WTC11 (cell line): ENCODE data around the gene LBX1.

Experiments used
- CREB1 ChIP-seq: sonication (generic); formaldehyde crosslinking; IDR thresholded peaks from 2 replicates; pipeline ENCODE4 v1.8.0; 2023; ENCODE audit warnings: mild to moderate bottlenecking, missing genetic modification reagents
- ELF4 ChIP-seq: sonication (generic); formaldehyde crosslinking; IDR thresholded peaks from 2 replicates; pipeline ENCODE4 v1.8.1; 2022; ENCODE audit warnings: low read depth, mild to moderate bottlenecking, moderate library complexity, missing genetic modification reagents
- FOXP1 ChIP-seq: sonication (generic); formaldehyde crosslinking; IDR thresholded peaks from 2 replicates; pipeline ENCODE4 v1.8.0; 2022; ENCODE audit warnings: missing genetic modification reagents, mild to moderate bottlenecking, moderate library complexity, borderline replicate concordance
- GRHL2 ChIP-seq: fragments of 250-450 bp; sonication (Bioruptor Pico); IDR thresholded peaks from 2 replicates; pipeline ENCODE4 v1.8.0; 2022; ENCODE audit warnings: mild to moderate bottlenecking, moderate library complexity; ENCODE audit not compliant: insufficient replicate concordance, severe bottlenecking
- TF ChIP-seq, protein P1 (sequence below): sonication (generic); formaldehyde crosslinking; IDR thresholded peaks from 2 replicates; pipeline ENCODE4 v1.8.0; 2022; ENCODE audit warnings: missing genetic modification reagents
- TF ChIP-seq, protein P2 (sequence below): fragments of 200-600 bp; IDR thresholded peaks from 2 replicates; pipeline ENCODE4 v1.8.0; 2022; ENCODE audit warnings: antibody characterized with exemption
- TF ChIP-seq, protein P3 (sequence below): sonication (generic); formaldehyde crosslinking; IDR thresholded peaks from 2 replicates; pipeline ENCODE4 v1.8.1; 2023; ENCODE audit warnings: mild to moderate bottlenecking, missing genetic modification reagents, borderline replicate concordance
- TF ChIP-seq, protein P4 (sequence below): sonication (generic); formaldehyde crosslinking; IDR thresholded peaks from 2 replicates; pipeline ENCODE4 v1.8.1; 2023; ENCODE audit warnings: mild to moderate bottlenecking, missing genetic modification reagents, moderate library complexity
- TF ChIP-seq, protein P5 (sequence below): sonication (generic); formaldehyde crosslinking; IDR thresholded peaks from 2 replicates; pipeline ENCODE4 v1.8.0; 2022; ENCODE audit warnings: mild to moderate bottlenecking, missing genetic modification reagents
- TF ChIP-seq, protein P6 (sequence below): sonication (generic); formaldehyde crosslinking; IDR thresholded peaks from 2 replicates; pipeline ENCODE4 v1.8.1; 2022; ENCODE audit warnings: low read depth, missing genetic modification reagents, borderline replicate concordance
- TF ChIP-seq, protein P7 (sequence below): sonication (generic); formaldehyde crosslinking; IDR thresholded peaks from 2 replicates; pipeline ENCODE4 v1.8.0; 2022; ENCODE audit warnings: mild to moderate bottlenecking, missing genetic modification reagents

DNA sequence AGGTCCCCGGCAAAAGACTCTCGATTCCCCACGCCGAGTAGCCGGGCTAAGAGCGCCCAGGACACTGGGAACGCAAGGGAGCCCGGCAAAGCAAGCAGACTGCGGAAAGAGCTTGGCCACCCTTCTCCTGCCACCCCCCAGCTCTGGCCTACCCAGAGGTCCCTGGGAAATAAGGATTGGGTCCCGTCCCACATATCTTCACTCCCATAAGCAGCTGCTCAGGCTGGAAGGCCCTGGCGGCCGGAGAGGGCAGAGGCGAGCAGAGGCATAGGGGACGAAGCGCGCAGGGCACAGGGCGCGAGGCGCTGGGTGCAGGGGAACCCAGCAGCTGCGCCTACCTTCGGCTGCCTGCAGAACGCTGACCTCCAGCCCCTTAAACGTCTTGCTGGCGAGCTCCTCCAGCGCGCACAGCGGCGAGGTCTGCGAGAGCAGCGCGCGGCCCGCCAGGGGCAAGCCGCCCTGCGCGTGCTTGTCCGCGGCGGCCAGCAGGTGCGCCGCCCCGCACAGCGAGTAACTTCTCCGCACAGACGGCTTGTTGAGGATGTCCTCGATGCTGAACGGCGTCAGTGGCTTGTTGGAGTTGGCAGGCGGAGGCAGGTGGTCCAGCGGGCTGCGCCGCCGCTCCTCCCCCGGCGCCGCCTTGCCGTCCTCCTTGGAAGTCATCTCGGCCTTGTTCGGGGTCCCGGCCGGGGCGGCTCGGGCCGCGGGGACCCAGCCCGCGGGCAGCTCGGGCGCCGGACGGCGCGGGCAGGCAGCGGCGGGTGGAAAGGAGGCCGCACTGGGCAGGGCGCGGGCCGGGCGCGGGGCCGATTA is 904 bp downstream of the LBX1 start:
- TF ChIP-seq, protein P1, sequence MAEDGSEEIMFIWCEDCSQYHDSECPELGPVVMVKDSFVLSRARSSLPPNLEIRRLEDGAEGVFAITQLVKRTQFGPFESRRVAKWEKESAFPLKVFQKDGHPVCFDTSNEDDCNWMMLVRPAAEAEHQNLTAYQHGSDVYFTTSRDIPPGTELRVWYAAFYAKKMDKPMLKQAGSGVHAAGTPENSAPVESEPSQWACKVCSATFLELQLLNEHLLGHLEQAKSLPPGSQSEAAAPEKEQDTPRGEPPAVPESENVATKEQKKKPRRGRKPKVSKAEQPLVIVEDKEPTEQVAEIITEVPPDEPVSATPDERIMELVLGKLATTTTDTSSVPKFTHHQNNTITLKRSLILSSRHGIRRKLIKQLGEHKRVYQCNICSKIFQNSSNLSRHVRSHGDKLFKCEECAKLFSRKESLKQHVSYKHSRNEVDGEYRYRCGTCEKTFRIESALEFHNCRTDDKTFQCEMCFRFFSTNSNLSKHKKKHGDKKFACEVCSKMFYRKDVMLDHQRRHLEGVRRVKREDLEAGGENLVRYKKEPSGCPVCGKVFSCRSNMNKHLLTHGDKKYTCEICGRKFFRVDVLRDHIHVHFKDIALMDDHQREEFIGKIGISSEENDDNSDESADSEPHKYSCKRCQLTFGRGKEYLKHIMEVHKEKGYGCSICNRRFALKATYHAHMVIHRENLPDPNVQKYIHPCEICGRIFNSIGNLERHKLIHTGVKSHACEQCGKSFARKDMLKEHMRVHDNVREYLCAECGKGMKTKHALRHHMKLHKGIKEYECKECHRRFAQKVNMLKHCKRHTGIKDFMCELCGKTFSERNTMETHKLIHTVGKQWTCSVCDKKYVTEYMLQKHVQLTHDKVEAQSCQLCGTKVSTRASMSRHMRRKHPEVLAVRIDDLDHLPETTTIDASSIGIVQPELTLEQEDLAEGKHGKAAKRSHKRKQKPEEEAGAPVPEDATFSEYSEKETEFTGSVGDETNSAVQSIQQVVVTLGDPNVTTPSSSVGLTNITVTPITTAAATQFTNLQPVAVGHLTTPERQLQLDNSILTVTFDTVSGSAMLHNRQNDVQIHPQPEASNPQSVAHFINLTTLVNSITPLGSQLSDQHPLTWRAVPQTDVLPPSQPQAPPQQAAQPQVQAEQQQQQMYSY = no peak
- TF ChIP-seq, protein P2, sequence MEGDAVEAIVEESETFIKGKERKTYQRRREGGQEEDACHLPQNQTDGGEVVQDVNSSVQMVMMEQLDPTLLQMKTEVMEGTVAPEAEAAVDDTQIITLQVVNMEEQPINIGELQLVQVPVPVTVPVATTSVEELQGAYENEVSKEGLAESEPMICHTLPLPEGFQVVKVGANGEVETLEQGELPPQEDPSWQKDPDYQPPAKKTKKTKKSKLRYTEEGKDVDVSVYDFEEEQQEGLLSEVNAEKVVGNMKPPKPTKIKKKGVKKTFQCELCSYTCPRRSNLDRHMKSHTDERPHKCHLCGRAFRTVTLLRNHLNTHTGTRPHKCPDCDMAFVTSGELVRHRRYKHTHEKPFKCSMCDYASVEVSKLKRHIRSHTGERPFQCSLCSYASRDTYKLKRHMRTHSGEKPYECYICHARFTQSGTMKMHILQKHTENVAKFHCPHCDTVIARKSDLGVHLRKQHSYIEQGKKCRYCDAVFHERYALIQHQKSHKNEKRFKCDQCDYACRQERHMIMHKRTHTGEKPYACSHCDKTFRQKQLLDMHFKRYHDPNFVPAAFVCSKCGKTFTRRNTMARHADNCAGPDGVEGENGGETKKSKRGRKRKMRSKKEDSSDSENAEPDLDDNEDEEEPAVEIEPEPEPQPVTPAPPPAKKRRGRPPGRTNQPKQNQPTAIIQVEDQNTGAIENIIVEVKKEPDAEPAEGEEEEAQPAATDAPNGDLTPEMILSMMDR = no peak
- TF ChIP-seq FOXP1 (CRISPR knock-in tag) (no peak), ELF4 (CRISPR knock-in tag) (no peak), GRHL2 (CRISPR knock-in tag) (no peak), CREB1 (CRISPR knock-in tag) (no peak)
- TF ChIP-seq, protein P3, sequence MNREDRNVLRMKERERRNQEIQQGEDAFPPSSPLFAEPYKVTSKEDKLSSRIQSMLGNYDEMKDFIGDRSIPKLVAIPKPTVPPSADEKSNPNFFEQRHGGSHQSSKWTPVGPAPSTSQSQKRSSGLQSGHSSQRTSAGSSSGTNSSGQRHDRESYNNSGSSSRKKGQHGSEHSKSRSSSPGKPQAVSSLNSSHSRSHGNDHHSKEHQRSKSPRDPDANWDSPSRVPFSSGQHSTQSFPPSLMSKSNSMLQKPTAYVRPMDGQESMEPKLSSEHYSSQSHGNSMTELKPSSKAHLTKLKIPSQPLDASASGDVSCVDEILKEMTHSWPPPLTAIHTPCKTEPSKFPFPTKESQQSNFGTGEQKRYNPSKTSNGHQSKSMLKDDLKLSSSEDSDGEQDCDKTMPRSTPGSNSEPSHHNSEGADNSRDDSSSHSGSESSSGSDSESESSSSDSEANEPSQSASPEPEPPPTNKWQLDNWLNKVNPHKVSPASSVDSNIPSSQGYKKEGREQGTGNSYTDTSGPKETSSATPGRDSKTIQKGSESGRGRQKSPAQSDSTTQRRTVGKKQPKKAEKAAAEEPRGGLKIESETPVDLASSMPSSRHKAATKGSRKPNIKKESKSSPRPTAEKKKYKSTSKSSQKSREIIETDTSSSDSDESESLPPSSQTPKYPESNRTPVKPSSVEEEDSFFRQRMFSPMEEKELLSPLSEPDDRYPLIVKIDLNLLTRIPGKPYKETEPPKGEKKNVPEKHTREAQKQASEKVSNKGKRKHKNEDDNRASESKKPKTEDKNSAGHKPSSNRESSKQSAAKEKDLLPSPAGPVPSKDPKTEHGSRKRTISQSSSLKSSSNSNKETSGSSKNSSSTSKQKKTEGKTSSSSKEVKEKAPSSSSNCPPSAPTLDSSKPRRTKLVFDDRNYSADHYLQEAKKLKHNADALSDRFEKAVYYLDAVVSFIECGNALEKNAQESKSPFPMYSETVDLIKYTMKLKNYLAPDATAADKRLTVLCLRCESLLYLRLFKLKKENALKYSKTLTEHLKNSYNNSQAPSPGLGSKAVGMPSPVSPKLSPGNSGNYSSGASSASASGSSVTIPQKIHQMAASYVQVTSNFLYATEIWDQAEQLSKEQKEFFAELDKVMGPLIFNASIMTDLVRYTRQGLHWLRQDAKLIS (CRISPR knock-in tag) = no peak
- TF ChIP-seq, protein P4, sequence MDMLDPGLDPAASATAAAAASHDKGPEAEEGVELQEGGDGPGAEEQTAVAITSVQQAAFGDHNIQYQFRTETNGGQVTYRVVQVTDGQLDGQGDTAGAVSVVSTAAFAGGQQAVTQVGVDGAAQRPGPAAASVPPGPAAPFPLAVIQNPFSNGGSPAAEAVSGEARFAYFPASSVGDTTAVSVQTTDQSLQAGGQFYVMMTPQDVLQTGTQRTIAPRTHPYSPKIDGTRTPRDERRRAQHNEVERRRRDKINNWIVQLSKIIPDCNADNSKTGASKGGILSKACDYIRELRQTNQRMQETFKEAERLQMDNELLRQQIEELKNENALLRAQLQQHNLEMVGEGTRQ = no peak
- TF ChIP-seq, protein P5, sequence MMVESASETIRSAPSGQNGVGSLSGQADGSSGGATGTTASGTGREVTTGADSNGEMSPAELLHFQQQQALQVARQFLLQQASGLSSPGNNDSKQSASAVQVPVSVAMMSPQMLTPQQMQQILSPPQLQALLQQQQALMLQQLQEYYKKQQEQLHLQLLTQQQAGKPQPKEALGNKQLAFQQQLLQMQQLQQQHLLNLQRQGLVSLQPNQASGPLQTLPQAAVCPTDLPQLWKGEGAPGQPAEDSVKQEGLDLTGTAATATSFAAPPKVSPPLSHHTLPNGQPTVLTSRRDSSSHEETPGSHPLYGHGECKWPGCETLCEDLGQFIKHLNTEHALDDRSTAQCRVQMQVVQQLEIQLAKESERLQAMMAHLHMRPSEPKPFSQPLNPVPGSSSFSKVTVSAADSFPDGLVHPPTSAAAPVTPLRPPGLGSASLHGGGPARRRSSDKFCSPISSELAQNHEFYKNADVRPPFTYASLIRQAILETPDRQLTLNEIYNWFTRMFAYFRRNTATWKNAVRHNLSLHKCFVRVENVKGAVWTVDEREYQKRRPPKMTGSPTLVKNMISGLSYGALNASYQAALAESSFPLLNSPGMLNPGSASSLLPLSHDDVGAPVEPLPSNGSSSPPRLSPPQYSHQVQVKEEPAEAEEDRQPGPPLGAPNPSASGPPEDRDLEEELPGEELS = no peak
- TF ChIP-seq, protein P6, sequence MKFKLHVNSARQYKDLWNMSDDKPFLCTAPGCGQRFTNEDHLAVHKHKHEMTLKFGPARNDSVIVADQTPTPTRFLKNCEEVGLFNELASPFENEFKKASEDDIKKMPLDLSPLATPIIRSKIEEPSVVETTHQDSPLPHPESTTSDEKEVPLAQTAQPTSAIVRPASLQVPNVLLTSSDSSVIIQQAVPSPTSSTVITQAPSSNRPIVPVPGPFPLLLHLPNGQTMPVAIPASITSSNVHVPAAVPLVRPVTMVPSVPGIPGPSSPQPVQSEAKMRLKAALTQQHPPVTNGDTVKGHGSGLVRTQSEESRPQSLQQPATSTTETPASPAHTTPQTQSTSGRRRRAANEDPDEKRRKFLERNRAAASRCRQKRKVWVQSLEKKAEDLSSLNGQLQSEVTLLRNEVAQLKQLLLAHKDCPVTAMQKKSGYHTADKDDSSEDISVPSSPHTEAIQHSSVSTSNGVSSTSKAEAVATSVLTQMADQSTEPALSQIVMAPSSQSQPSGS = no peak
- TF ChIP-seq, protein P7, sequence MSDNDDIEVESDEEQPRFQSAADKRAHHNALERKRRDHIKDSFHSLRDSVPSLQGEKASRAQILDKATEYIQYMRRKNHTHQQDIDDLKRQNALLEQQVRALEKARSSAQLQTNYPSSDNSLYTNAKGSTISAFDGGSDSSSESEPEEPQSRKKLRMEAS (CRISPR knock-in tag) = no peak
